ENCODE measurements around the gene L1CAM.

Gene L1CAM

GRCh38 chrX:153851981-153852380, 34.0 kb downstream of the L1CAM start (continued):
- TF ChIP-seq ZNF530 (tag by site-specific recombination; IDR thresholded peaks at IDR 0.05; ENCODE audit: low read depth) (no peak), ZFP3 (tag by site-specific recombination; IDR thresholded peaks at IDR 0.05; ENCODE audit: low read depth) (no peak), ZNF292 (tag by site-specific recombination; IDR thresholded peaks at IDR 0.05; ENCODE audit: borderline replicate concordance, low read depth) (no peak), HOXD13 (CRISPR knock-in tag; IDR thresholded peaks at IDR 0.05; ENCODE audit: borderline replicate concordance) (no peak), SP3 (tag by site-specific recombination; IDR thresholded peaks at IDR 0.05) (no peak)

- TF ChIP-seq ZNF610 (tag by site-specific recombination; IDR thresholded peaks at IDR 0.05; ENCODE audit: borderline replicate concordance) (no peak), ZNF292 (tag by site-specific recombination; IDR thresholded peaks at IDR 0.05; ENCODE audit: borderline replicate concordance, low read depth) (no peak), ZBTB49 (tag by site-specific recombination; IDR thresholded peaks at IDR 0.05; ENCODE audit: low read depth) (no peak), ZBTB44 (tag by site-specific recombination; IDR thresholded peaks at IDR 0.05) (no peak), ZNF366 (tag by site-specific recombination; conservative IDR thresholded peaks at IDR 0.05) (no peak), ZNF747 (tag by site-specific recombination; IDR thresholded peaks at IDR 0.05) (no peak), ZNF211 (tag by site-specific recombination; IDR thresholded peaks at IDR 0.05; ENCODE audit: low read depth) (no peak), ZFP69B (tag by site-specific recombination; IDR thresholded peaks at IDR 0.05) (no peak), BCL11A (tag by site-specific recombination; IDR thresholded peaks at IDR 0.05; ENCODE audit: low read depth) (no peak), SP7 (tag by site-specific recombination; IDR thresholded peaks at IDR 0.05) (no peak), ZNF707 (tag by site-specific recombination; IDR thresholded peaks at IDR 0.05) (no peak)
- TF ChIP-seq, protein P1, sequence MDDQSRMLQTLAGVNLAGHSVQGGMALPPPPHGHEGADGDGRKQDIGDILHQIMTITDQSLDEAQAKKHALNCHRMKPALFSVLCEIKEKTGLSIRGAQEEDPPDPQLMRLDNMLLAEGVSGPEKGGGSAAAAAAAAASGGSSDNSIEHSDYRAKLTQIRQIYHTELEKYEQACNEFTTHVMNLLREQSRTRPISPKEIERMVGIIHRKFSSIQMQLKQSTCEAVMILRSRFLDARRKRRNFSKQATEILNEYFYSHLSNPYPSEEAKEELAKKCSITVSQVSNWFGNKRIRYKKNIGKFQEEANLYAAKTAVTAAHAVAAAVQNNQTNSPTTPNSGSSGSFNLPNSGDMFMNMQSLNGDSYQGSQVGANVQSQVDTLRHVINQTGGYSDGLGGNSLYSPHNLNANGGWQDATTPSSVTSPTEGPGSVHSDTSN (CRISPR knock-in tag; IDR thresholded peaks at IDR 0.05), result no peak
- Histone ChIP-seq H3K27ac (ENCODE audit: extremely low read depth, low read depth, low read length) (no peak overlapping the region), H3K4me3 (ENCODE audit: low read depth, low read length) (no peak overlapping the region), H3K9me3 (ENCODE audit: control insufficient read depth, insufficient read depth, low read depth, low read length) (no peaks in the 10 kb centered on the region), H3K36me3 (ENCODE audit: control insufficient read depth in 2 of 2, insufficient read depth in 1 of 2, low read length in 2 of 2) (no peaks in the 10 kb centered on the region), H3K4me1 (ENCODE audit: control insufficient read depth, insufficient read depth, low read length) (no peaks in the 10 kb centered on the region)
- CTCF ChIA-PET, result no interaction called here
- POLR2A ChIA-PET, result no interaction called here
These were observed 37.6 kb downstream of the L1CAM start for GRCh38 chrX:153848325-153848724.

GRCh38 chrX:153845842-153846241, 40.1 kb downstream of the L1CAM start:
- no peak overlapping the region for H3K4me3 ChIP-seq (ENCODE audit: low read depth, low read length)
- no peaks in the 10 kb centered on the region for H3K4me1 ChIP-seq (ENCODE audit: control insufficient read depth, insufficient read depth, low read length)
- no peaks in the 10 kb centered on the region for H3K36me3 ChIP-seq (ENCODE audit: control insufficient read depth in 2 of 2, insufficient read depth in 1 of 2, low read length in 2 of 2)
- ChIA-PET POLR2A (interaction anchor here (0.6 kb wide), 1 partner anchor 188 kb away, joined by 3 read pairs; no protein-coding TSS in a partner anchor), CTCF (interaction anchor here (0.9 to 1.1 kb wide), 2 partner anchors 101 to 199 kb away, joined by 3 to 7 read pairs; partner anchors contain the start of gene DUSP9)
- H3K9me3 ChIP-seq (ENCODE audit: control insufficient read depth, insufficient read depth, low read depth, low read length), result no peaks in the 10 kb centered on the region
- no peak overlapping the region for H3K27ac ChIP-seq (ENCODE audit: extremely low read depth, low read depth, low read length)
- TF ChIP-seq GLIS2 (tag by site-specific recombination; IDR thresholded peaks at IDR 0.05) (no peak), MYNN (tag by site-specific recombination; IDR thresholded peaks at IDR 0.05; ENCODE audit: borderline replicate concordance) (no peak), ZBTB44 (tag by site-specific recombination; IDR thresholded peaks at IDR 0.05) (no peak), ZNF398 (tag by site-specific recombination; IDR thresholded peaks at IDR 0.05) (no peak), ZBTB6 (tag by site-specific recombination; IDR thresholded peaks at IDR 0.05) (no peak), ZNF169 (tag by site-specific recombination; IDR thresholded peaks at IDR 0.05) (no peak)
- TF ChIP-seq, protein P2, sequence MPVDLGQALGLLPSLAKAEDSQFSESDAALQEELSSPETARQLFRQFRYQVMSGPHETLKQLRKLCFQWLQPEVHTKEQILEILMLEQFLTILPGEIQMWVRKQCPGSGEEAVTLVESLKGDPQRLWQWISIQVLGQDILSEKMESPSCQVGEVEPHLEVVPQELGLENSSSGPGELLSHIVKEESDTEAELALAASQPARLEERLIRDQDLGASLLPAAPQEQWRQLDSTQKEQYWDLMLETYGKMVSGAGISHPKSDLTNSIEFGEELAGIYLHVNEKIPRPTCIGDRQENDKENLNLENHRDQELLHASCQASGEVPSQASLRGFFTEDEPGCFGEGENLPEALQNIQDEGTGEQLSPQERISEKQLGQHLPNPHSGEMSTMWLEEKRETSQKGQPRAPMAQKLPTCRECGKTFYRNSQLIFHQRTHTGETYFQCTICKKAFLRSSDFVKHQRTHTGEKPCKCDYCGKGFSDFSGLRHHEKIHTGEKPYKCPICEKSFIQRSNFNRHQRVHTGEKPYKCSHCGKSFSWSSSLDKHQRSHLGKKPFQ (tag by site-specific recombination; IDR thresholded peaks at IDR 0.05), result no peak

Data from HEK293 (cell line).